PFSK-1 (cell line): ENCODE results near the gene CFP.

Source experiments
- FOXP2 ChIP-seq: optimal IDR thresholded peaks from 2 replicates; pipeline ENCODE3; 2011; ENCODE audit warnings: borderline replicate concordance, control low read depth, inconsistent platforms; ENCODE audit not compliant: insufficient read depth; ENCODE audit errors: extremely low read length, extremely low read depth
- POLR2AphosphoS5 ChIP-seq: IDR thresholded peaks from 2 replicates; pipeline ENCODE4 v1.6.1; 2012; ENCODE audit warnings: low read depth, mild to moderate bottlenecking, control low read depth, low read length, moderate library complexity
- SIN3A ChIP-seq: IDR thresholded peaks from 2 replicates; pipeline ENCODE4 v1.6.1; 2012; ENCODE audit warnings: mild to moderate bottlenecking, low read length, moderate library complexity, borderline replicate concordance; ENCODE audit not compliant: insufficient read depth
- TAF1 ChIP-seq: IDR thresholded peaks from 2 replicates; pipeline ENCODE4 v1.6.1; 2012; ENCODE audit warnings: low read length, control low read depth, borderline replicate concordance; ENCODE audit not compliant: insufficient read depth
- TF ChIP-seq, protein P1 (sequence below), 2 experiments: IDR thresholded peaks; 2 replicates each; pipeline versions ENCODE4 v1.6.1 to v1.8.0; 2011 to 2012; ENCODE audit warnings: low read depth in 2 of 2, low read length in 2 of 2, control low read depth in 1 of 2, inconsistent platforms in 1 of 2, mild to moderate bottlenecking in 1 of 2, moderate library complexity in 1 of 2; ENCODE audit not compliant: insufficient read depth in 1 of 2

Gene CFP

GRCh38 chrX:47637546-47638195, 7.9 kb upstream of the CFP start:
- TF ChIP-seq POLR2AphosphoS5: no peak
- TF ChIP-seq SIN3A: no peak
- no peak for TF ChIP-seq TAF1
- TF ChIP-seq, protein P1, sequence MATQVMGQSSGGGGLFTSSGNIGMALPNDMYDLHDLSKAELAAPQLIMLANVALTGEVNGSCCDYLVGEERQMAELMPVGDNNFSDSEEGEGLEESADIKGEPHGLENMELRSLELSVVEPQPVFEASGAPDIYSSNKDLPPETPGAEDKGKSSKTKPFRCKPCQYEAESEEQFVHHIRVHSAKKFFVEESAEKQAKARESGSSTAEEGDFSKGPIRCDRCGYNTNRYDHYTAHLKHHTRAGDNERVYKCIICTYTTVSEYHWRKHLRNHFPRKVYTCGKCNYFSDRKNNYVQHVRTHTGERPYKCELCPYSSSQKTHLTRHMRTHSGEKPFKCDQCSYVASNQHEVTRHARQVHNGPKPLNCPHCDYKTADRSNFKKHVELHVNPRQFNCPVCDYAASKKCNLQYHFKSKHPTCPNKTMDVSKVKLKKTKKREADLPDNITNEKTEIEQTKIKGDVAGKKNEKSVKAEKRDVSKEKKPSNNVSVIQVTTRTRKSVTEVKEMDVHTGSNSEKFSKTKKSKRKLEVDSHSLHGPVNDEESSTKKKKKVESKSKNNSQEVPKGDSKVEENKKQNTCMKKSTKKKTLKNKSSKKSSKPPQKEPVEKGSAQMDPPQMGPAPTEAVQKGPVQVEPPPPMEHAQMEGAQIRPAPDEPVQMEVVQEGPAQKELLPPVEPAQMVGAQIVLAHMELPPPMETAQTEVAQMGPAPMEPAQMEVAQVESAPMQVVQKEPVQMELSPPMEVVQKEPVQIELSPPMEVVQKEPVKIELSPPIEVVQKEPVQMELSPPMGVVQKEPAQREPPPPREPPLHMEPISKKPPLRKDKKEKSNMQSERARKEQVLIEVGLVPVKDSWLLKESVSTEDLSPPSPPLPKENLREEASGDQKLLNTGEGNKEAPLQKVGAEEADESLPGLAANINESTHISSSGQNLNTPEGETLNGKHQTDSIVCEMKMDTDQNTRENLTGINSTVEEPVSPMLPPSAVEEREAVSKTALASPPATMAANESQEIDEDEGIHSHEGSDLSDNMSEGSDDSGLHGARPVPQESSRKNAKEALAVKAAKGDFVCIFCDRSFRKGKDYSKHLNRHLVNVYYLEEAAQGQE (IDR thresholded peaks at IDR 0.05; ENCODE audit: insufficient read depth in 1 of 2, low read depth in 2 of 2, low read length in 2 of 2): no peak
- TF ChIP-seq FOXP2: no peak

DNA sequence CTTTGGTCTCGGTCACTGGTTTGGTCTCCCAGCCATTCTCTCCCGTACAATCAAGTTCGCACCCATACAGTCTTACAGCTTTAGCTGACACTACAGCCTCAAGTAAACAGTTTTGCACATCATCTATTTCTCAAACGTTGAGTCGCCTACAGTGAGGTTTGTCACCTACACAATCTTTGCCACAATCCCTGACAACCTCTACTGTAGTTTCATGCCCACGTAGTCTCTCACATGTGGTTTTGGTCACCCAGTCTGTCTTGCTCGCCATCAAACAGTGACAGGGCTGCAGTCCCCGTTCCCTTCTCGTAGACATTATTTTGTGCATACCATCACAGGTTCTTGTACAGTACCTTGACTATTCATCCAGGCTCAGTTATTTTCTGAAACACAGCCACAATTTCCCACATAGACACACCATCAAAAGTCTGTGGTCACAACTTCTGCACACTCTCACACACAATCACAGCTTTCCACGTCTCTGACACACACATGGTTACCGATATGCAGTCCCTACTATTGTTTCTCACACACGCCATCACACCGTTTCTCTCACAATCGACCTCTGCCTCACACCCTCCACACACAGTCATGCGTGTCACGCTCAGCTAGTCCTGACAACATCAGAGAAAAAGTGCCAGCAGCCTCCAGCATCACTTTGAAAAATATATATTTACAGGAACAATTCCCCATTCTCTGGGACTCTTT, 5.3 kb upstream of the CFP start:
- TF ChIP-seq FOXP2: no peak
- no peak for TF ChIP-seq SIN3A
- TF ChIP-seq POLR2AphosphoS5: no peak
- TF ChIP-seq, protein P1 (IDR thresholded peaks at IDR 0.05; ENCODE audit: insufficient read depth in 1 of 2, low read depth in 2 of 2, low read length in 2 of 2): no peak
- no peak for TF ChIP-seq TAF1

- TF ChIP-seq SIN3A: no peak
- no peak for TF ChIP-seq TAF1
- no peak for TF ChIP-seq POLR2AphosphoS5
Measured at GRCh38 chrX:47633689-47634590, 4.2 kb upstream of the CFP start.

DNA sequence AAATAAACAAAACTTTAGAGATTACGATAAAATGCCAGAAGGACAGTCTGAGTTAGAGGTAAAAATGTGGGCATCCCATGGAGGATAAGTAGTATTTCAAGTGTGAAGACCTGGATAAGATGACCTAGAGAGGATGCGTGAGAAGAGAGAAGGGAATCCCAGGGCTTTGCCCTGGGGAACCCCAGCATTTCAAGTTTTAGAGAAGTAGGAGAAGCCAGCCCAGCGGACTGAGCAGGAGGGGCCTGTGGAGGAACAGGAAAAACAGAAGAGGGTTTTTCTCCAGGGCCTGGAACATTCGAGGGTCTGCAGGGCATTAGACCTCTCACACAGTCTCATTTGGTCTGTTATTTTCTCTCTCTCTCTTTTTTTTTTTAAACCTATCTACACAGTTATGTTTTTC, 2.9 kb upstream of the CFP start:
- TF ChIP-seq TAF1 (no peak), SIN3A (no peak), POLR2AphosphoS5 (no peak)
- TF ChIP-seq, protein P1 (IDR thresholded peaks at IDR 0.05; ENCODE audit: insufficient read depth in 1 of 2, low read depth in 2 of 2, low read length in 2 of 2): no peak

DNA sequence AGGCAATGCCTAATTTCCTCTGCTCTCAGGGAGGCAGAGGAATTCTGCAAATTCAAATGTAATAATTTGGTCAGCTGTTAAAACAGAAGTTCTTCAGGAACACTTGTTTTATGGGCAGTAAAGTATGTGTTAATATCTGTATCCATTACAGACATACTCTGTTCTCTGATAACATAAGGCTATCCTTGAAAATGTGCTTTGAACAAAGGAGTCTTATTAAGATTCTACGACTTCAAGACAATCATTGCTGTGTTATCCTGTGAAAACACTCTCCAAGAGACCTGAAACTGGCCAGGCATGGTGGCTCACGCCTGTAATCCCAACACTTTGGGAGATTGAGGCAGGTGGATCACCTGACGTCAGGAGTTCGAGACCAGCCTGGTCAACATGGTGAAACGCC, 1.9 kb upstream of the CFP start:
- TF ChIP-seq POLR2AphosphoS5 (no peak), FOXP2 (no peak), SIN3A (no peak), TAF1 (no peak)
- TF ChIP-seq, protein P1 (IDR thresholded peaks at IDR 0.05; ENCODE audit: insufficient read depth in 1 of 2, low read depth in 2 of 2, low read length in 2 of 2): no peak
